Measurements from ENCODE around the gene CLEC20A.

Gene CLEC20A

DNA sequence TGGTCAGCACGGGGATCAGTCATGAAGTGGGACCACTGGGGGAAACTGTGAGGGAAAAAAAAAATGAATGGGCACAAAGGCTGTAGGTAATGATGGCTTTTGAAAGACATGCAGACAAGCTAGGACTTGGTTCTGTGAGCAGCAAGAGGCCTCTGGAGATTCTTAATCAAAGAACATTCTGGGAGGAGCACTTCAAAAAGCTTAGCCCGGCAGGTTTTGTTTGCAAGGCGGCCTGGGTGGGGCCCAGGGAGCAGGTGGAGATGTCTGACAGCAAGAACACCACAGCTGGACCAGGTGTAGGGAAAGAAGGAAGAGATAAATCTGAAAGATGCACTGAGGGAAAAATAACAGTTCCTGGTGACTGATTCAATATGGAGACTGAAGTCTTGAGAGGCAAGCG lies 22.1 kb upstream of the CLEC20A start:
- H3K4me3 ChIP-seq (ENCODE audit: low read depth, low read length) = no peak overlapping the region
- no peak for DNase-seq (ENCODE audit: low read depth)
- TF ChIP-seq, protein P1, sequence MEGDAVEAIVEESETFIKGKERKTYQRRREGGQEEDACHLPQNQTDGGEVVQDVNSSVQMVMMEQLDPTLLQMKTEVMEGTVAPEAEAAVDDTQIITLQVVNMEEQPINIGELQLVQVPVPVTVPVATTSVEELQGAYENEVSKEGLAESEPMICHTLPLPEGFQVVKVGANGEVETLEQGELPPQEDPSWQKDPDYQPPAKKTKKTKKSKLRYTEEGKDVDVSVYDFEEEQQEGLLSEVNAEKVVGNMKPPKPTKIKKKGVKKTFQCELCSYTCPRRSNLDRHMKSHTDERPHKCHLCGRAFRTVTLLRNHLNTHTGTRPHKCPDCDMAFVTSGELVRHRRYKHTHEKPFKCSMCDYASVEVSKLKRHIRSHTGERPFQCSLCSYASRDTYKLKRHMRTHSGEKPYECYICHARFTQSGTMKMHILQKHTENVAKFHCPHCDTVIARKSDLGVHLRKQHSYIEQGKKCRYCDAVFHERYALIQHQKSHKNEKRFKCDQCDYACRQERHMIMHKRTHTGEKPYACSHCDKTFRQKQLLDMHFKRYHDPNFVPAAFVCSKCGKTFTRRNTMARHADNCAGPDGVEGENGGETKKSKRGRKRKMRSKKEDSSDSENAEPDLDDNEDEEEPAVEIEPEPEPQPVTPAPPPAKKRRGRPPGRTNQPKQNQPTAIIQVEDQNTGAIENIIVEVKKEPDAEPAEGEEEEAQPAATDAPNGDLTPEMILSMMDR (IDR thresholded peaks at IDR 0.05; ENCODE audit: low read depth, low read length, missing control alignments) = no peak

DNA sequence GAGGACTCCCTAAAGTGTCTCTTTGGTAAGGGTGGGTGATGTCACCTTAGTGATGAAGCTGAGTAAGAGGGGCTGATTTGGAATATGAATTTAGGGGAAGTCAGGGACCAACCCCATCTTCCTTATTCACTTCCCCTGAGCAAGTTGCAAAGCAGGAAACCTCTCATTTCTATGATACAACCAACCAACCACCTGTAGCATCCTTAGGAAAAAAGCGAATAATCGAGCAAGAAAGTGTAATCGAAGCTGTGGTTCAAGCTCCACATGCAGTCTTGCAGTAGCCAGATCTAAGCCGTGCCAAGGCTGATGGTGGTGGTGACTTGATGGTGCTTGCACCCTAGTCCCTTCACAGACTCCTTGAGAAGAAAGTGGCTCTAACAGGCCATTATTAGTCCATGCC lies 19.3 kb upstream of the CLEC20A start:
- DNase-seq (ENCODE audit: low read depth) = no peak
- TF ChIP-seq, protein P1 (IDR thresholded peaks at IDR 0.05; ENCODE audit: low read depth, low read length, missing control alignments) = no peak
- no peak overlapping the region for H3K4me3 ChIP-seq (ENCODE audit: low read depth, low read length)

DNA sequence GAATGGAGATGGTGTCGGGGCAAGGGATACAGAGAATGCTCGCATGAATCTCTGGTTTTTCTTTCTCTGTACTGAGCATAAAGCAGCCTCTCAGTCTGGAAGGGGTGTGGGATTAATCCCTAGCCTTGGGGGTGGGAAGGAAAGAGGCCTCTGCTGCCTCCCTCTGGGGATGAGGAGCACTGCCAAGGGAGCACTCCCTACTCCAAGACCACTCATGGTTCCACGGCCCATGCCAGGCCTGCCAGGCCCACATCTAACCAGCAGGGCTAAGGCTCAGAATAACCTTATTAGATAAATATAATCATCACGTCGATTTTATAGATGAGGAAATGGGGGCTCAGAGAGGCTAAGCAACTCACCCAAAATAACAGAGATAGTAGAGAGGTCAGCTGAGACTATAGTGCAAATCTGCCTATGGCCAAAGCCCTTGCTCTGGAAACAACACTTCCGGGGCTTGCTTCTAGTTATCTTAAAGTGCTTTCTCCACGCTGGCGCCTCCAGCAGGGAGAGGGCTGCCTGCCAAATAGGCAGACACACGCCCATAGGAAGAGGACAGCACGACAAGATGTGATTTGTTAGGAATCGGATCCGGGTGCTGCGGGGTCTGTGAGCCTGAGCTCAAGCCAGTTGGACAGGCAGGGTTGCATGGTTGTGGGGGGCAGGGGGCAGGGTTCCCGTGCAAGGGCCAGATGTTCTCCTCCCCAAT lies 16.7 kb upstream of the CLEC20A start:
- H3K4me3 ChIP-seq (ENCODE audit: low read depth, low read length) = no peak overlapping the region
- DNase-seq (ENCODE audit: low read depth) = no peak

DNA sequence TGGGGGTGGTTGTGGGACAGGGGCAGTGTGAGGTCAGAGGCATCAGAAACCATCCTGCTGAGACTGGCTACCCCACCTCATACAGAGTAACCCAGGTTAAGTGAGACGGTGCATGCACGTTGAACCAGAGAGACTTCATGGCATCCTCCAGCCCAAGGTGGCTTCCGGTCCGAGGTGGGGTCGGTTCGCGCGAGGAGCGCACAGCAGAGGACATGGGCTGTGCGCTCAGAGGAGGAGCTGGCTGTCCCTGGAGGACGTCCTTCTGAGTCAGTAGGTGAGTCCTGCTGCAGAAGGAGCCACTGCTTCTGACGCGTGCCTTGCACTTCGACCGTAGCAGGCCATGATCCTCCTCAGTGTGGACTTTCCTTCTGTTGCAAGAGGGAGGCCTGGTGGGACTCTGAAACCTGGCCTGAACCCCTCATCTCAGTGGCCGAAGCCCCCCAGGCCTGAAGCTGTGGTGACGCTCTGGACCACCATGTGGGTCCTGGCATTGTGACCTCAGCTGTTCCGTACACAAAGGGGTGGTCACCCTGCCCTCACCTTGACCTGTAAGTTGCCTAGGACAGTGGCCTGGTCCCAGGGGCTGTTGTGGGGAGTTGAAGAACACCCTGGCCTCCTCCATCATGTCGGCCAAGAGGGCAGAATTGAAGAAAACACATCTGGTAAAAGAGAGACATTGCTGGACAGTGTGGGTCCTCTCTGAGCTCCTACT lies 16.0 kb upstream of the CLEC20A start, which contains the start of gene TEX35:
Gene TEX35, plus strand, starts transcription at position 544 of the 712 bp plus-strand sequence. Its CDS starts 80 bp downstream, at position 624.
- H3K4me3 ChIP-seq (ENCODE audit: low read depth, low read length) = no peak within 1 kb of the TSS
- DNase-seq (ENCODE audit: low read depth) = no peak
- TF ChIP-seq, protein P1 (IDR thresholded peaks at IDR 0.05; ENCODE audit: low read depth, low read length, missing control alignments) = no peak

More for the DNA sequence above, 16.7 kb upstream of the CLEC20A start:
- TF ChIP-seq, protein P1 (IDR thresholded peaks at IDR 0.05; ENCODE audit: low read depth, low read length, missing control alignments) = no peak

DNA sequence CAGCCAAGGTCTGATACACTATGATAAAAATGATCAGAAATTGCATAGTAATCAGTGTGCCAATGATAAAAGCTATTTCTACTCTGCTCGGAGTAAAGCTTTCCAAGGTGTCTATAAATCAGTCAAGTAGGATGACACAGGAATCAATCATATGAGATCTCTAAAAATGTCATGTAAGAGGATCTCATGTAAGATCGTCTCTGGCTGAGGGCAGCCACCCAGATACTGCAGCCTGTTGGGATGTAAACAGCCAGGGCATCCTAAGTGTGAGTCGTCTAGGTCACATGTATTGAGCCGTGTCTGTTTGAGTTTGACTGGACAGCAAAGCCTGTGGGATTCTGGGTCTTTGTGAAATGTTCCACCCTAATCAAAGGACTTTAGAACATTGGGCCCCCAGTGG lies 13.4 kb upstream of the CLEC20A start:
- H3K4me3 ChIP-seq (ENCODE audit: low read depth, low read length) = no peak overlapping the region
- no peak for DNase-seq (ENCODE audit: low read depth)
- TF ChIP-seq, protein P1 (IDR thresholded peaks at IDR 0.05; ENCODE audit: low read depth, low read length, missing control alignments) = no peak

DNA sequence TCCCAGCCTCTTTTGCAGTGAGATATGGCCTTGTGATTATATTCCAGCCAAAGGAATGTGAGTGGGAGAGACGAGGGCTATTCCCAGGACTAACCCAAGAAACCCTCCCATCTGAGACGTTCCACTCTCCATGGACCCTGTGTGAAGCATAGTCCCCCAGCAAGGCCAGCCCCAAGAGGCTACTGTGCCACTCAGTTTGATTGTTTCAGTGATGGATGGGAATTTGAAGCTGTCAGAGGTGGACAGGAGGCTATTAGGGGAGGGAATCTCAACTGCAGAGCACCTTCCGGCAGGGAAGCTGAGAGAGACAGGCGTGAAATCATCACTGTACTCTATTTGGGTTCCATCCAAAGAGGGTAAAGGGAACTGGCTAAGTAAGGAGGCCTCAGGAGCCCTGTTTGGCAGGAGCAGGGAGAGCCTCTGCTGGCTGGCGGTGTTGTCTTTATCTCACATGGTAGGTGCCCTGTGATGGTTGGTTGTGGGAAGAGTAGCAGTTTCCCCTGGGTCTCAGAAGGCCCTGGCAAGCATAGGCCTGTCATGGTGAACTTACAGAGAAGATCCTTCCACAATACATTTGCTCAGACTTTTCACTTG lies 12.7 kb upstream of the CLEC20A start:
- TF ChIP-seq, protein P1 (IDR thresholded peaks at IDR 0.05; ENCODE audit: low read depth, low read length, missing control alignments) = no peak
- no peak overlapping the region for H3K4me3 ChIP-seq (ENCODE audit: low read depth, low read length)
- no peak for DNase-seq (ENCODE audit: low read depth)

Measured in GM12864 (cell line).